NCI-H1694 (cell line): ENCODE data around the gene DPP6.

ENCODE experiments used
- DNase-seq: peaks from one replicate; lab custom pipeline; 2025; lab: John Stamatoyannopoulos, UW

DPP6 gene

DNA sequence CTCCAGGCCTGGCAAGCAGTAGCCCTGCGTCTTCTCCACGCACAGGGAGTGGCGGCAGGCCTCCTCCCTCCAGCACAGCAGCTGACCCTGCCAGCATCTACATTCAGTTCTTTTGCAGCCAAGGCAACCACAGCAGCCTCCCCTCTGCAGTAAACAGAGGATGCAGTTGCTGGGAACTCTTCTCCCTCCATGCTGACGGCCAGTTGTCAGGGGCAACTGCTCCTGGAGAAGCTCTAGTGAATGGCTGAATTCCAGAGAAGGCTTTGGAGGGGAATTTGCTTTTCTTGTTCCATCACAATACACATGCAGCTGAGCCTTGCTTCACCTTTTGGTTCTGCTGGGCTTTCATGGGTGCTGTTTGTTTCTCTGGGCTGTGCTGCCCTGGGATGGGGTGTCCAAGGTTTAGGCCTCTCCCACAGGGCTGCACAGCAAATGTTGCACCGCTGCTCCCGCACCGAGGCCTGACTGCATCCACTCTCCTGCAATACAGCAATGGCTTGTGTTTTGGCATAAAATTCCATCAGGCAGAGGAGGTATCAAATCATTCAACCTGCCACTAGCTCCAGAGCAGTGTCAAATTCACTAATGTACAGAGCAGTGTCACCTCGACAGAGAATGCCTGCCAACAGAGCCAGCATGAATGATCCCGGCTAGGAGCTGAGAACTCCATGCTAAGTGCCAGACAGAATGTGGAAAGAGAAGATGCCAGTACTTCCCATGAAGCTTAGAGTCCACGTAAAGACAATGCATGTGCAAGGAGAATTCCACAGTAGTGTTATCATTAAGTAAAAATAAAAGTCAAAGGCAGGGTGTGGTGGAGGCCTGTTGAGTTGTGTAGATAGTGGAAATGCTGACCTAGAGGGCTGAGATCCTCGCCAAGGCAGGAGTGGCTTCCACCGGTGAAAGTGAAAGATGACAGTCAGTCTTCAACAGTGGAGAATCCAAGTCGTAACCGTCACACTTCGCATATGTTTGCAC, 399.6 kb downstream of the DPP6 start:
- DNase-seq: no peak

DNA sequence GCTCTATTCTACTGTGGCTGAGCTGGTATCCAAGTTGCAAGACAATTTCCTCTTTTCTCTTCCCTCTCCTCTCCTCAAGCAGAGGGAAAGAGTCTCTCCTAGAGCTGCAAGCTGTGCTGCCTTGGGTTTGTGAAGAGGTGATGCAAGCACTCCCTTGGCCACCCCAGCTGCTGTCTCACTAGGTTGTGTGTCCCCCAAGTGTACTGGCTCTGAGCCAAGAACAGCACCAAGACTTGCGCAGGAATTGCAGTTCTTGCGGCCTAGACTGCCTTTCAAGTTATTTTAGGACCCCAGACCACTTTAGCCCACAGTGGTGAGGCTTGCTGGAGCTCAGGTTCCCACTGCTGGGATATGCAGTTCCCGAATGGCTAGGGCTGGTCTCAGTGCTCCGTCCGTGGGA, 411.6 kb downstream of the DPP6 start:
- no peak for DNase-seq

DNA sequence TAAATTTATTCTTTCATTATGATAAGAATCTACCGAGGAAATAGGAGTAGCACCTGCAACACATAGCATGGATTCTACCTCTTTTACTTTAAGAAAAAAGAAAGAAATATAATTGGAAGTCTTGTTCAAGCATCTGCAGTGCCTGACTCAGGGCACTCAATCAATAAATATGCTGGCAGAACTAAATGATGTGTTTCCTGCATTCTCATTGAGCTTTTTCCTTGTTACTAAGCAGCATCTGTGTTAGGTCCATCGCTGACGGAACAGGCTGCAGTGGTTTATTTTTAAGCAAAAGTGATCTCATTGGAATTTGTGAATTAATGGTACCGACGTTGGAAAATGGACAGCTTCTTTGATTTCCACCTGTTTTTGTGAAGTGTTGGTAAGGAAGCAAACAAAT, 417.5 kb downstream of the DPP6 start:
- DNase-seq: no peak

DNA sequence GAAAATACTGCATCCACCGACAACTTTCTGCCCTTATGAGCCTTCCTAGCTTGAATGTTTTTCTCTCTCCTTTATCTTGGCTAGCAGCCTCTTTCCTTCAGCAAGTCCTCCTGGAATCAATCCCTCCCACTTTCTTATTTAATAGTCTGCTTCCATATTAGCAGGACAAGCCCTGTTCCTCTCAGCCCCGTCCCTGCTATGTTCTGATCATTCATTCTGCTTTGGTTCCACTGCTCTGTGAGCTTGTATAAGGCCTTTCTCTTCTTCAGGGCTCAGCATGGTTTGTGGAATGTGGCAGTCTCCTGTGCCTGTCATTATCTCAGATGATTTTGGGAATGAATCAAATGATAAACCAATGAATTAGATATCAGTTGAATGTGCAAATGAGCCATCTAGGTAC, 420.1 kb downstream of the DPP6 start:
- DNase-seq: no peak

DNA sequence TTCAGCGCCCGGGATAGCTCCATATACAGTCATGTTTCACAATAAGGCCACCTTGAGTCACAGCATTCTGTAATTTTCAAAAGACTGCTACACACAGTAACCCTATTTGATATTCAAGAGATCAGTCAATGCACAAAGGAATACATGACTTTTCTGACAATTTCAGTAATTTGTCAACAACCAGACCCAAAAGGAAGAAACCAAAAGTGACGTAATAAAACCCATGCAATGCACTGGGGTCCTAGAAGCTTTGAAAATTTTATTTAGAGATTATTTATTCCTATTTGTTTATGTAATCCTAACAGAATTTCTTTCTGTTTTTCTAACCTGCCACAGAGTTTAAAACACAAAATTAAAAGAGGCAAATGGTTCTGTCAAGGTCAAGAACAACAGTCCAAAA, 421.2 kb downstream of the DPP6 start:
- DNase-seq: no peak

DNA sequence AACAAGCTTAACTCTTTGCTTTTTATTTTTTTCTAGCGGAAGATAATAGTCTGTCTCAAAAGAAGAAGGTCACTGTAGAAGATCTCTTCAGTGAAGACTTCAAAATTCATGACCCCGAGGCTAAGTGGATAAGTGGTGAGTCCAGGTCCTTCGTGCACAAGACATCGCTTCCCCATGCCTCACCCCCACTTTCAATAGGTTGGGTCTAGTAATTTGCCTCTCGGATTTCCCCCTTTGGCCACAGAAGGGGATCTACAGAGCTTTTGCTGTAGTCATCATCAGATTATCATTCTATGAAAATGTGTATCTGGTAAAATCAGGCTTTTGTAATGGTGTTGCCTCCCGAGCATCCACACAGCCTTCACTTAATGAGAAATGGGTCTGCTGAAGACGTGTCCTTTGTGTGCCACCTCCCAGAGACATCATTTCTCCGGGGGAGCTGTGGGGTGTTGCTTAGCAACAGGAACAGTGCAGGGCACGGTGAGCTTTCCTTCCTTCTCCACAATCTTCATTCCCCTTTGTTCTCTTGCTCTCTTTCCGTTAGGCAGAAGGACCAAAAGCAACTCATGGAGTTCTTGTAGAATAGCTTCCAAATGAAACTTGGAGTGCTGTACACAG, 422.8 kb downstream of the DPP6 start:
- no peak for DNase-seq

DNA sequence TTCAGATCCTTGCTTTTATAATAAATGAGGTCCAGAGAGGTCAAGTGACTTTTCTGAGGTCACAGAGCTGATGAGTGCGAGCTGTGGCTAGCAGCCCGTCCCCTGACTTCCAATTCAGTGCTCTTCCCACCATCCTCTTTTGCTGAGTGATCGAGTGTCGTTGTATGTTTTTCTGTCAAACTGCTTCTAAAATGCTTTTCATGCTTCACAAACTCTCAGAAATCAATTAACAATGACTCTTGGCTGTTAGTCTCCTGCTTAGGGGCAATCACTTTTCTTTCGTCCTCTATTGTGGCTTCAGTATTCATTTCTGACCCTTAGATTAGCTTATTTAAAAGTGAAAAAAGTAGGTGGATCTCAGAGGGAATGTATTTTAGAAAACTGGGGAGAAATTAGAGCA, 423.7 kb downstream of the DPP6 start:
- no peak for DNase-seq

DNA sequence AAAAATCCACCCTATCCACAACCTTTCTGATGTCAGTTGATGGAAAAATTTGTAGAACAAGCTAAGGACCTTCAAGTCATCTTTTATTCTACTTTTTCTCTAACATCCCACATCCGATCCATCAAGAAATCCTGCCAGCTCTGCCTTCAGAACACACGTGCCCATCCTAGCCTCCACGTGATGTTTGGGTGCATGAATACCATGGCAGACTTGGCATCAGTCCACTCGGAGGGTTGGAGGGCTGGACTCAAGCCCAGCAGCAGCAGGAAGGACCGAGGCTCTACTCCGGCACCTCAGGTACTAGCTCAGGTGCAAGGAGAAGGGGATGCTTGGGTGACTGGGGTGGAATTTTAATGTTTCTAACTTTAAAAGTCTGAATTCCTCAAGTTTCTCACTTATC, 428.6 kb downstream of the DPP6 start:
- DNase-seq: no peak

DNA sequence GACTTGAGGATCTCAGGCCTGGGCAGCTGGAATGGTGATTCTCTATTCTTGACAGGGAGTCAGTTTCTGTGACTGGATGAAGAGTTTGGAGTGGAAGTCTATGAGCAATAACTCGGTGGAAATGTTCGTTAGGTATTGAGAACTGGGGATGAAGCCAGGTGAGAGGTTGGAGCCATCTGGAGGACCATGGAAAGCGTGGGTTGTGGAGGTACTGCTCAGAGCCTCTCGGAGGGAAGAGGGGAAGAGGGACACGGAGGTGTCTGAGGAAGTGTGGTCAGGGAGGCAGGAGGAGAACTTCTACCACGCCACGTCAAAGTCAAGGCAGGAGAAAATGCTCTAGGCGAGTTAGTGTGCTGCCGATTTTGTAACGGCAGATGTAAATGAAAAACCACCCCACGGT, 430.7 kb downstream of the DPP6 start:
- no peak for DNase-seq

DNA sequence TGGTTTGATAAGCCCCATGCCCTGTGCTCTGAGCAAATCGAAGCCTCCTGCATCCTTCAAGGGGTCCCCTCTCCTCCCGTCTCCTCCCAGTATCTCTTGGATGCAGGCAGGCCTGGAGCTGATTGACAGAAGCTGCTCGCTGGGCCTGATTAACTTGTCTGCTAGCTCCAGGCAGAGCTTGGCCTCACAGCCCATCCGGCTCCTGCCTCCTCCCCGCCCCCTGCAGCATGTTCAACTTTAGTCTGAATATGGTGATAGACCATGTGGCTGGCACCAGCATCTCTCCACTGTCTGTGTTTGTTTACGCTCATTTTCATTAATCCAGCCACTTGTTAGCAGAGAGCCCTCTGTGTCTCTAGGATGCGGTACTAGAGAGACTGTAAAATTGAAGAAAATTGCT, 432.2 kb downstream of the DPP6 start:
- DNase-seq: no peak

DNA sequence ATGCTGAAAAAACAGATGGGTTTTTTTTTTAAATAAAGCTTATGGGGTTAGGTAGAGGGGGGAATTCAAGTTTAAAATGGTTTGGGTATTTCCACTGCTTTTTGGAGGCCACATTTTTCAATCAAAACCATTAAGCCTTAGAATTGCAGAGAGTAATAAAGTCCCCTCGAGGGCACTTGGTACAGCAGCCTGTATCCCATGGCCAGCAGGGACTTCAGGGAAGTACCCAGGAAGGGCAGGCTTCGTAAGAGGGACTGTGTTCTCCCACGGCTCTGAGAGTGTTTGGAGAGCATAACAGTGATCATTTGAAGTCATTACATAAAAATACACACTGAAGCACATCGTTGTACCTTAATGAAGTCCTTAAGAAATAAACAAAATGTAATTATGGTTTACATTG, 432.7 kb downstream of the DPP6 start:
- no peak for DNase-seq

DNA sequence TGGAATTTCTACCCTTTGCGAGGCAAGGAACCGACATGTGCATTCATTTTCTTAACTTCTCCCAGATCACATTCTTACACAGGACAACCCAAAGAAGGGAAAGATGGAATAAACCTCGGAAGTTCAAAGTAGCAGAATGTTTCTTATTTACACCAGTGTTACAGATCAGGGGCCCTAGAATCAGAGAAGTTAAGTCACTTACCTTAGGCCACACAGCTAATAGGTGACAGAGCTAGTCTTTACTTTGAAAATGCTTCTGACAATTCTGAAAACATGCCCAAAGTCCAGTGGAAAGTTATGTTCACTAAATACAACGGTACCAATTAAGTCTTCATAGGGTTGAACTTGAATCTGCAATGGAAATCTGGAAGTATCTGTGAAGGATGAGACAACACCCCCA, 437.7 kb downstream of the DPP6 start:
- no peak for DNase-seq

DNA sequence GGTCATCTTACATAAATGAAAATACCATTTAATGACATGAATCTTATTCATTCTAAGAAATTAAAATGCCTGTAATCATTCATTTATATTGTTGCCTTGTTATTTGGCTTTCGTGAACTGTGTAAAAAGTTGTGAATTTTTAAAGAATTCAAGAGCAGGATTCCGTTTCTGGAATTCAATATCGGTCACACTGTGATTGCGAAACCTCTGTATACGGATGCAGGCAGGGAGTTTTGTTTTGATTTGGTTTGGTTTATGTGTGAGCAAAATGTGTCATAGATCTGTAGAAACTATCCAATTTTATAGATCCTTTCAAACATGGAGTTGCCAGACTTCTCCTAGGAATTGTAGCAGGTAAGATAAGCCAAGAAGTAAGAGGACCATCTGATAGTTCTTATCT, 441.4 kb downstream of the DPP6 start:
- no peak for DNase-seq

DNA sequence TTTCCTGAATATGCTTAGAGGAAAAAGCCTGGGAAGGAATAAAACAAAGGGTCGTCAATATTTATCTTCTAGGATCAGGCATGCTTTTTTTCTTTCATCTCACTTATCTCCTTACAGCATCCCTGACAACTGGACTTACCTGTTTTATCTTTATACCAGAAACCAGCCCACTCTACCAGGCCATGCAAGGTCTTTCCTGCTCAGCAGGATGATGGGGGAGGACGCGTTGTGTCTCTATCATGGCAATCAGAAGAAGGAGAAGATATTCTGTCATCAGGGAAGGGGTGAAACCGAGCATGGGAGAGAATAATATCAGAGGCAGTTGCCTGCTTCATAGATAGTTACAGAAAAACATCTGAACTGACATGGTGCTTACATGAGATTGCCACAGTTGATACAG, 445.6 kb downstream of the DPP6 start:
- DNase-seq: no peak

DNA sequence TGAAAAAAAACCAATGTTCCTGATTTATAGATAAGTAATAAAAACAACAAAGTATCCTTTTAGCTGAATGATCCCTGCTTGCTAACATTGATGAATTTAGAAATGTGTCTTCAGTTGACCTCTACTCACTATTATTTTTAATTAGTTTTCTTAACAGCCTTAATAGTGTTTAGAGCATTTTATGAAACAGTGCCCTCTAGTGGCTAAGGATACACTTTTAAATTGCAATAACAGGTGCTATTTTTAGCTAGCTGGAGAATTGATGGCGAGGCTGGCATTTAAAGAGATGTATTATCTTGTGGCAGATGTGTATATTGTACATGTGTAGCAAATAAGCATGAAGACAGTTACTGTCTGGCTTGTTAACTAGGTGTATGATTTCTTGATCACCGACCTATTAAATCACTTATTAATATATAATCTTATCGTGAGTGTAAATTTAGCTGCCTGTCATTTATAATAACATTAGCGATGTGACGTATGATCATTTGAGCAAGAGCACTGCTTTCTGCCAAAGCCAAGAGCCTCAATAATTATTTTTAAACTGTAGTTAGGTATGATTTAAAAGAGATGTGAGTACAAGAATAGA, 451.9 kb downstream of the DPP6 start:
- DNase-seq: peak; percentile 39

DNA sequence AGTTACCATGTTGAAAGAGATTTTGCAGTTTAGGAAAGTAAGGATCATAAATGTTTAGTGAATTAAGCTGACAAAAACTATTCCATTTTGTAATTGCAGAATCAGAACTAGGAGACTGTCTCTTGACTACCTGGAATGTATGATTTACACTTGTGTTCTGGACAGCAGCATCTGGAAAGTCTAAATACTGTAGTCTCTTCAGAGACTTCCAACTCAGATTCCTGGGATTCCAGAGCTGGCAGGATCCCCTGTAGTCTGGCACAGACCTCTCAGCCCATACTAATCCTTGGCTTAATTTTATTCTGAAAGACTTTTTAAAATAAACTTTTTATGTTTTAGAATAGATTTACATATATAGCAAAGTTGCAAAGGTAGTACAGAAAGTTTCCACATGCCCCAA, 452.7 kb downstream of the DPP6 start:
- DNase-seq: no peak

DNA sequence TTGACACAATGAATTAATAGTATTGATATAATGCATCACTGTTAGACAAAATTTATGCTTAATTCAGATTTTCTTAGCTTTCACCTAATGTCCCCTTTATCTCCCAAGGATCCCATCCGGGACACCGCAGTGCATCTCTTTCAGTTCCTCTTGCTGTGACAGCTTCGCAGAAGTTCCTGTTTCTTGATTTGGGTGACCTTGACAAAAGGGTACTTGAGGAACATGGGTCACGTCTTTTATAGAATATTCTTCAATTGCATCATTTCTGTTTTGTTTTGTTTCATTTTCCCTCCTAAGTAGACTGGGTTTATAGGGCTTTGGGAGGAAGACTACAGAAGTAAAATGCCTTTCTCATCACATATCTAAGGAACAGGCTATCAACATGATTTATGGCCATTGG, 453.2 kb downstream of the DPP6 start:
- DNase-seq: no peak

DNA sequence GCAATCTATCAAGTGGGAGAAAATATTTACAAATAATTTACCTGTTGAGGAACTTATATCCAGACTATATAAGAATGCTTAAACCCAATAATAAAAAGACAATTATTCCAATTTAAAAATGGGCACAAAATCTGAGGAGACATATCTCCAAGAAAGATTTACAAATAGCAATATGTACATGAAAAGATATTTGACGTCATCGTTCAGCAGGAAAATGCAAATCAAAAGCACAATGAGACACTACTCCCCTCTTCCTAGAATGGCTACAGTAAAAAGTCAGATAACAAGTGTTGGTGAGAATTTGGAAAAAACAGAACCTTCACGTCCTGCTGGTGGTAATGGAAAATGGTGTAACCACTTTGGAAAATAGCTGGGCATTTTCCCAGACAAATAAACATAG, 457.0 kb downstream of the DPP6 start:
- DNase-seq: no peak

DNA sequence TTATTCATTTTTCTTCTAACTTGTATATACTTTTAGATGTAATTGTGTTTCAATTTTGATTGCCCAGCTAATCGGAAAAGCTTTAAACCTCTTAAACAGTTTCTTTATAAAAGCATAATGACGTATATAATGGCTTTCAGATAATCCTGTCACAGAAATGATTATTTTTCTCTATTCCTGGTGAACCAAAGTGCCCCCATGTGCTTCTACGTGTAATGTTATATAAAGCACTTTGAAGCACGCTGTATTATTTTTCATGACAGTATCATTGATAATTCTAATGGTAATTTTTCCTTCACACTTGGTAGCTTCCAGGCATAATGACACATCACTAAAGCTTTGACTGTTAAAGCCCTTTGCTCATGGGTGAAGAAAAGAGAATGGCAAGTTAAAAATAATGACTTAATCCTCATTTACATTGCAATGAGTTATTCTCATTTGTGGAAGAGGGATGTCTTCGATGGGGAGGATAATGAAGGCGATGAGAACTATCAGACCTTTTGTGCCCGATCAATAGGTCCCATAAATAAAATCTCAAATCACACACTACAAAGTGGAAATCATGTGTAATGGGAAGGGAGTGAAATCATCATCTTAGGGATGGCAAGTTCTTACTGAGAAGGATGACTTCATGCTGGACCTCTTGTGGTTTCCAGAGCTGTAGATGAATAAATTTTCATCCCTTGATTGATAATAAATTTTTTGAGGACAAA, 460.1 kb downstream of the DPP6 start:
- no peak for DNase-seq

DNA sequence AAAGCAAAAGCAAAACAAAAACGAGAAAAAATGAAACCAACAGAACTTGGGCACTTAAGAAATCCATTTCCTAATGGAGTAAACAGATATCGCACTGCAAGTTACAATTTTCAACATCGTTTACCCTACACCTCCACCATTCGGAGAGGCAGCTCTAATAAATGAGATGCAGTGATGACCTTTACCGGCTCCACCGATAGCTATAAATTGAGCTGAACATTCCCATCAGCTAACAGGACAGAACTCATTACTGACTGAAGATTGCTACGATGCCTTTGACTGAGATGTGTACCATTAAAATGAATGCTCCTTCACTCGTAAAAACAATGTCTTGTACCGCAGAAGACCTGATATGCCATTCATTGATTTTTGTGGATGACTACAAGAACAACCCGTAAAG, 465.6 kb downstream of the DPP6 start:
- DNase-seq: no peak

DNA sequence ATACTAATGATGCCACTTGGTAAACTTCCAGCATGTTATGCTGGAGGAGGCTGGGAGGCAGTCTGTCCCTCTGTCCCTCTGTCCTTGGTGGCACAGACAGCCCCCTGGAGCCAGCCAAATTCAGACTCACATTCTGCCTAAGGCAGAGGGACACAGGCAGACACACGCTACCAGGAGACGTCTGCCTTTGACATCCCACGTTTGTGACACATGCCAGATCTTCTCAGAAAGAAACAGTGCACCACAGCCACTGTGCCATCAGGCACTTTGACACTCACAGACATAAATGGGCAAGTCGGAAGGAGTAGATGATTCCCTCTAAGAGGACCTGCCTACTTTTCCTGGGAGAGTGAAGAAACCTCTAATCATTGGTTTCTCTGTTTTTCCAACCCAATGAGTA, 467.0 kb downstream of the DPP6 start:
- DNase-seq: no peak

DNA sequence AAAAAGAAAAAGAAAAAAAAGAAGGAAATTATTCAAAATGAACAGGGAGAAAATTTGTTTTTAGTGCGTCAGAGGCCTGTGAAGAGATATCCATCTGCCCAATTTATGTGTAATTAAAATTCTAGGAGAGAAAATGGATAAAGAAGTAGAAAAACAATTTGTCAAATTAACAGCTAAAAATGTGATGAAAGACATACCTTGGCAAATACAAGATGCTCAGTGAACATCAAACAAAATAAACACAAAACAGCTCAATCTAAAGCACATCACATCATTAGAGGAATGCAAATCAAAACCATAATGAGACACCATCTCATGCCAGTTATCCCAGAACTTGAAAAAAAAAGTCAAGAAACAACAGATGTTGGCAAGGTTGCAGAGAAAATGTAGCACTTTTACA, 477.9 kb downstream of the DPP6 start:
- DNase-seq: no peak

DNA sequence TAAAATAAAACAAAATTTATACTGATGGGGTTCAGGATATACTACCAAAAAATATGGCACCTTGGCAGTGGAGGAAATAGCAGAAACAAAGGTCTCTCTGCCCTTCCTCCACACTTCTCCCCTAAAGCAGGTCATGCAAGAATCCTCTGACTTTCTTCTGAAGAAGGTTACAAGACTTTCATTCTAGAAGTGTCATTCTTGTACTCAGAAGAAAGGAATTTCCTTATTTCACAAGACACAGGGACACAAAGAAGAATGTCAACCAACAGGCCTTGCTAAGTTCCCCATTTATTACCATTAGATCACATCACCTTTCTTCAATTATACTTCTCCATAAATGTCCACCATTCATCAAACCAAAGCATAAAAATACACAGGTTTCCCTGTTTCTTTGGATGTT, 480.6 kb downstream of the DPP6 start:
- no peak for DNase-seq
